NOMO-1 treated with dmso at 0.1 percent for 144 hours (cell line): ENCODE results near the gene CUL5.
"Not testable (repeated sequence)": the region's sequence is repeated elsewhere in the genome, so short reads cannot be mapped to it uniquely, and the experiment has no call there.

ENCODE experiments used
- DNase-seq: peaks from one replicate; lab custom pipeline; 2025; ENCODE audit not compliant: unreplicated experiment; lab: John Stamatoyannopoulos, UW

CUL5 gene

GRCh38 chr11:108019870-108020540, 11.3 kb downstream of the CUL5 start:
- no peak for DNase-seq

GRCh38 chr11:108025387-108026080, 16.8 kb downstream of the CUL5 start:
- DNase-seq: no peak

GRCh38 chr11:108027057-108027456, 18.4 kb downstream of the CUL5 start:
- no peak for DNase-seq

DNA sequence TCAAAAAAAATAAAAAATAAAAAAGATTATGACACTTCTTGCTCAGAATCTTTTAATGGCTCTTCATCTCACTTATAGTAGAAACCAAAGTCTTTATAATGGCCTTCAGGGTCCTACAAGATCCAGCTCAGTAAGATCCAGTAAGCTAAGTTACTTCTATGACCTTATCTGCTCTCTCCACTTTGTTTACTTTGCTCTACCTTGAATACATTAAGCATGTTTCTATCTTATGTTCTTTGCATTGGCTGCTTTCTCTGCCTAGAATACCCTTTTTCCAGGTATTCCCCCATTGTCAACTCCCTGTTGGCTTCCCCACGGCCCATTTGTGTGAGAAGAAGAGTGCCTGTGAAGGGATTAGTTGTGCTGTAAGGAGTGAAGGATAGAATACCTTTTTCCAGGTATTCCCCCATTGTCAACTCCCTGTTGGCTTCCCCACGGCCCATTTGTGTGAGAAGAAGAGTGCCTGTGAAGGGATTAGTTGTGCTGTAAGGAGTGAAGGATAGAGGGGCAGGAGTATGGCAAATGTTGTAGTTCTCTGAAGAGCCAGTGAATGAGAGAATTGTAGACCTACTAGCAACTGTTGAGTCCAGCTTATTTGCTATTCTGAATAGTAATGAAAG, 20.2 kb downstream of the CUL5 start:
- DNase-seq: not testable (repeated sequence)

GRCh38 chr11:108031604-108032003, 22.9 kb downstream of the CUL5 start:
- not testable (repeated sequence) for DNase-seq

DNA sequence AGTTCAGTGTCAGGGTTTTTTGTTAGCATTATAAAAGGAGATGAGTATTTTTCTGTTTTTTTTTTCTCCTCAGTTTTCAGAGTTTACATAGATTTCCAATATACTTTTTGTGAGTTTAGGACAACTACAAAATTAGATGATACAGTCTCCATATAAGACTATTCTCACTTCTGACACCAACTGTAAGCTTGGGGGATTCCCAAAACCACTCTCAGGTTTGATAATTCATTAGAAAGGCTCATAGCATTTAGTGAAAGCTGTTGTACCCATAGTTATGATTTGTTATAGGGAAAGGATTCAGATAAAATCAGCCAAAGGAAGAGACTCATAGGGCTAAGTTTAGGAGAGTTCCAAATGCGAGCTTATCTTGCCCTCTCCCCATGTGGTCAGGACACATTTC, 24.1 kb downstream of the CUL5 start:
- no peak for DNase-seq

- DNase-seq: no peak
Measured at GRCh38 chr11:108034034-108034433, 25.3 kb downstream of the CUL5 start.

DNA sequence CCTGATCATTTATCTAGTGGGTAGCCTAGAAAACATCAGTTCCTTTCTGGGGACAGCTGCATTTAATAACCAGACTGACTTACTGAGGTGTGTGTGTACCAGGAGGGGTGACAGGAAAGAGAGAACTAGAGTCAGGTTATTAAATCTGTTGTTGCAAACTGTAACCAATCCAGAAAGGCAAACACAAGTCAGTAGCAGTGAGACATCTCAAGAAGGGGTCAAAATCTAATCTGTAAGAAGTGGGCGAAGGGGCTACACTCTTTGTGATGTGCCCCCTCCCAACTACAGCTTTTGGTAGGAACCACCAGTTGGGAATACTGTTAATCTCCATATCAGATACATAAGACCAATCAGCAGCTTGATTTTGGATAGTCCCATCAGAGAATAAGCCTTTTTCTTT, 26.3 kb downstream of the CUL5 start:
- DNase-seq: no peak

DNA sequence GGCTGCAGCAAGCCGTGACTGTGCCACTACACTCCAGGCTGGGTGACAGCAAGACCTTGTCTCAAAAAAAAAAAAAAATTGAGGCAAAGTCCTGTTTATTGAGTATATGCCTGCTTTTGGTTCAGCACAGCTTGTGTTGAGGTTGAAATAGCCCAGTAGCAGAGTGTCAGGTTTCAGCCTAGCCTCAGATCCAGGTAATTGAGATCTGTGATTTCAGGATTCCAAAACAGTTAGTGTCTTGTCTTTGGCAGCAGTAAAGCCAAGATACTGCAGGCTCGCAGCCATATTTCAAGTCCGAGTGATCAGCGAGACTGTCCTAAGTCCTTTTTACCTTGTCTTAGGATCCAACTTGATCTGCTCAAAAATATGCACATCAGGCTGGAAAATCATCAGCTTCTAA, 27.0 kb downstream of the CUL5 start:
- DNase-seq: no peak

- DNase-seq: no peak
Measured at GRCh38 chr11:108037211-108037610, 28.5 kb downstream of the CUL5 start.

DNA sequence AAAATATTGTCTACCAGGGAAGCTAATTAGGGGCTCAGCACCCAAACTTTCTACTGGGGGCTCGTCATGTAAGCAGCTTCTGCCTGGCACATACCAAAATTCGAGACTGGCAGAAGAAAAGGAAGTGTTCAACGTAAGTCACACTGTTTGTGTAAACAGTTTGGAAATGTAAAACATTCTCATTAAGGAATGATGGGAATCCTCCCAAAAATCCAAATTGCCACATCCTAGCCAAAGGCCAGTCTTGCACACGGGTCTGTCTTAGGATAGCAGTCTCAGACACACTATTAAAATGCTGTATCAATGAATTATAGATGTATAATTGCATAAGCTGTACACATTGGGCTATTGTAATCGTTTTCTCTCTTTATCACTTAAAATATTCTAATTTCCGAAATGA, 28.9 kb downstream of the CUL5 start:
- no peak for DNase-seq

GRCh38 chr11:108048269-108048668, 39.6 kb downstream of the CUL5 start:
- no peak for DNase-seq

- no peak for DNase-seq
Measured at GRCh38 chr11:108062336-108062735, 53.6 kb downstream of the CUL5 start.

- no peak for DNase-seq
Measured at GRCh38 chr11:108063410-108063809, 54.7 kb downstream of the CUL5 start.

GRCh38 chr11:108069947-108070346, 61.2 kb downstream of the CUL5 start:
- no peak for DNase-seq

- no peak for DNase-seq
Measured at GRCh38 chr11:108084811-108085210, 76.1 kb downstream of the CUL5 start.

GRCh38 chr11:108085672-108086071, 77.0 kb downstream of the CUL5 start:
- no peak for DNase-seq

DNA sequence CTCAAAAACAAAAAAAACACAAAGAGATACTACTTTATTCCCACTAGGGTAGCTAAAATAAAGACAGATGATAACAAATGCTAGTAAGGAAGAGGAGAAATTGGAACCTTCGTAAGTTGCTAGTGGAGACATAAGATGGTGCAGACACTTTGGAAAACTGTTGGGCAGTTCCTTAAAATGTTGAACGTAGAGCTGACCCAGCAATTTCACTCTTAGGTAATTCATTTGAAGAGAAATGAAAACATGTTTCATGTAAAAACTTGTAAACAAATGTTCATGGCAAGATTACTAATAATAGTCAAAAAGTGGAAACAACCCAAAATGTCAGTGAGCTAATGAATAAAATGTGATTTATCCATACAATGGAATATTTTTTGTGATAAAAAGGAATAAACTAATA, 83.4 kb downstream of the CUL5 start:
- DNase-seq: no peak

DNA sequence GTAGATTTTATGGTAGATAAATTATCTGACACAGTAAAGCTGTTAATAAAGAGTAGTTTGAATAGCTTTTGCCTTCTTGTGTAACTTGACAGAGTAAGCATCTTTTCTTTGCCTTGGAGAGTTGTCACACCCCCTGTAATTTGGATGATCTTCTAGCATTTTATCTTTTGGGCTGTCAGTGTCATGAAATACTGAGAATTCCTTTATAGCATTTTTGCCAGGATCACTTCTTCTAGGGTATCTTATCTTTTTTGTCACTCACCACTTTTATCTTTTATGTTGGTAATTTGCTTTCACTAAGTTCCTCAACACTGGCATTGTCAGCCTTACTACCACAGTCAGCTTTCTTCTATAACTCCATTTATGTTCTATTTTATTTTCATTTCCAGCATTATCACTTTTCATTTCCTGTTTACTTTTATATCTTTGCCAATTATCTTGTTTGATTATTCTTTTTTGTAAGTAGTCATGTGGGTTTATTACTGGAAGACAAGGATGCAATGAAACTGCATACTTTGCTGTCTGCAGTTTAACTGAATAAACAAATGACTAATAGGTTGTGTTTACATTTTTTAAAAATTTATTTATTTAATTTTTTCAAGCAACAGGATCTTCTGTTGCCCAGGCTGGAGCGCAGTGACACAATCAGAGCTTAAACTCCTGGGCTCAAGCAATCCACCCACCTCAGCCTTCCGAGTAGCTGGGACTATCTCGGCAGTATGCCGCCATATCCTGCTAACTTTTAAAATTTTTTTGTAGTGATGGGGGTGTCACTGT, 84.6 kb downstream of the CUL5 start:
- no peak for DNase-seq

DNA sequence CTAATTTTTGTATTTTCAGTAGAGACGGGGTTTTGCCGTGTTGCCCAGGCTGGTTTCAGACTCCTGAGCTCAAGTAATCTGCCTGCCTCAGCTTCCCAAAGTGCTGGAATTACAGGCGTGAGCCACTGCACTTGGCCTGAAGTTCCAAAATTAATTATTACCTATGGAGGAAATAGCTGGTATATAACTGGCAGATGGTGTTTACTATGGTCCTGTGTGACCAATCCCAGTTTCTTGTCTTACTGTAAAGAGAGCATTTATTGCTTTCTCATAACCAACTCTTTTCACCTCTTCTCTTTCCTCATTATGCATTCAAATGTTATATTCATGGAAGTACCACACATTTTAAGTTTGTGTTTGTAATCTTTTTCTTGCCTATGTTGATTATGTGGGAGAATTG, 88.5 kb downstream of the CUL5 start:
- DNase-seq: no peak

GRCh38 chr11:108101090-108101775, 92.5 kb downstream of the CUL5 start:
- DNase-seq: no peak
